OCI-LY1 (cell line): ENCODE results near the gene HLA-DPA1.

ENCODE experiments used
- CTCF ChIP-seq: fragments of 200-600 bp; sonication (generic), shearing (Covaris generic); IDR thresholded peaks from 2 replicates; pipeline ENCODE4 v1.5.1; 2017; ENCODE audit warnings: mild to moderate bottlenecking, antibody characterized with exemption, low read length, moderate library complexity, mixed read lengths
- EZH2 ChIP-seq: fragments of 200-600 bp; sonication (generic), shearing (Covaris generic); IDR thresholded peaks from 2 replicates; pipeline ENCODE4 v1.8.0; 2017; ENCODE audit warnings: borderline replicate concordance, mixed run types, mild to moderate bottlenecking, antibody characterized with exemption, low read length, moderate library complexity, mixed read lengths

- no peak for TF ChIP-seq CTCF
- no peak for TF ChIP-seq EZH2
Observed at GRCh38 chr6:33105916-33106871, 32.7 kb upstream of the HLA-DPA1 start.
